GM12878 (cell line): ENCODE measurements around the gene MVK. TPM values are rescaled to one million over a fixed set of nuclear protein-coding genes. Genes with fewer than 3 reads are reported as not detected.

Source experiments
- ATAC-seq: fragments of 200-7000 bp; cut with Tn5 transposase; 3 replicates; pipeline ENCODE4 v1.9.1; 2020; ENCODE audit warnings: mild to moderate bottlenecking, moderate library complexity
- BruUV-seq: library from RNA; stranded (reverse); fragments of 400-500 nt; replicated peaks from 2 replicates; lab custom pipeline; 2021; lab: Mats Ljungman, UMichigan
- CTCF ChIA-PET: fragments of 300-600 bp; sonication (Branson Sonifier 250); formaldehyde crosslinking; extraction: SDS; loops from one replicate; lab custom pipeline; 2021; ENCODE audit warnings: inconsistent platforms; lab: Yijun Ruan, JAX
- POLR2A ChIA-PET: fragments of 350-600 bp; formaldehyde crosslinking; extraction: SDS; loops from one replicate; lab custom pipeline; 2021; ENCODE audit warnings: inconsistent platforms; lab: Charles Lee
- RAD21 ChIA-PET: fragments of 300-600 bp; sonication (Branson Sonifier 250); formaldehyde crosslinking; loops from one replicate; lab custom pipeline; 2023; ENCODE audit warnings: antibody characterized with exemption; ENCODE audit not compliant: unreplicated experiment; lab: Charles Lee
- SMC1A ChIA-PET: fragments of 300-600 bp; sonication (Branson Sonifier 250); formaldehyde crosslinking; loops from one replicate; lab custom pipeline; 2023; ENCODE audit not compliant: unreplicated experiment, uncharacterized antibody; lab: Charles Lee
- DNase-seq: peaks from one replicate; pipeline ENCODE4 v3.0.0-alpha.2; 2011; ENCODE audit warnings: low read depth, low spot score
- FAIRE-seq: peaks from 3 replicates; lab custom pipeline; 2011; peaks lifted over from hg19 to GRCh38; lab: Jason Lieb, UNC
- H2AFZ ChIP-seq: 2 replicates; pipeline ENCODE4 v1.6.0; 2011; ENCODE audit warnings: low read depth, low read length, control low read depth; ENCODE audit not compliant: control insufficient read depth
- H3K27ac ChIP-seq: 2 replicates; pipeline ENCODE4 v1.5.1; 2011; ENCODE audit warnings: control low read depth; ENCODE audit not compliant: control insufficient read depth, insufficient read depth
- H3K27me3 ChIP-seq, 2 experiments: replicated peaks in 1 of 2; 2 replicates each; pipeline versions ENCODE4 v1.6.0 to v1.6.1; 2011; ENCODE audit warnings: low read length in 1 of 2; ENCODE audit not compliant: control insufficient read depth in 2 of 2, insufficient read depth in 2 of 2
- H3K36me3 ChIP-seq, 2 experiments: 2 replicates each; pipeline ENCODE4 v1.5.1; 2011; ENCODE audit warnings: low read length in 1 of 2; ENCODE audit not compliant: control insufficient read depth in 2 of 2, insufficient read depth in 2 of 2
- H3K4me1 ChIP-seq: 2 replicates; pipeline ENCODE4 v1.6.1; 2011; ENCODE audit warnings: mild to moderate bottlenecking, low read length, moderate library complexity, mixed read lengths; ENCODE audit not compliant: control insufficient read depth, insufficient read depth
- H3K4me2 ChIP-seq: 2 replicates; pipeline ENCODE4 v1.6.0; 2011; ENCODE audit warnings: control low read depth; ENCODE audit not compliant: control insufficient read depth, insufficient read depth
- H3K4me3 ChIP-seq: fragments of 200-600 bp; sonication (generic); 2 replicates; pipeline ENCODE4 v1.5.1; 2016
- H3K79me2 ChIP-seq: 2 replicates; pipeline ENCODE4 v1.6.0; 2011; ENCODE audit warnings: low read length; ENCODE audit not compliant: control insufficient read depth, insufficient read depth
- H3K9ac ChIP-seq: 2 replicates; pipeline ENCODE4 v1.8.0; 2011; ENCODE audit warnings: low read length, control low read depth, mixed read lengths; ENCODE audit not compliant: control insufficient read depth, insufficient read depth
- H3K9me3 ChIP-seq: replicated peaks from 3 replicates; pipeline ENCODE4 v1.5.1; 2011; ENCODE audit warnings: mild to moderate bottlenecking, low read length; ENCODE audit not compliant: control insufficient read depth, insufficient read depth
- H4K20me1 ChIP-seq: 2 replicates; pipeline ENCODE4 v1.6.0; 2011; ENCODE audit not compliant: control insufficient read depth, insufficient read depth
- BCL11A ChIP-seq: IDR thresholded peaks from 2 replicates; pipeline ENCODE4 v1.6.1; 2011; ENCODE audit warnings: low read depth, low read length
- BHLHE40 ChIP-seq, 2 experiments: fragments of 450-650 bp in 1 of 2; IDR thresholded peaks; 2 replicates each; pipeline ENCODE4 v1.6.1; 2011 to 2017; ENCODE audit warnings: low read depth in 2 of 2, borderline replicate concordance in 1 of 2, improper control_type of control experiment in 1 of 2, low read length in 1 of 2, mild to moderate bottlenecking in 1 of 2
- HDGF ChIP-seq: fragments of 450-650 bp; IDR thresholded peaks from 2 replicates; pipeline ENCODE4 v1.6.1; 2016; ENCODE audit warnings: antibody characterized with exemption
- HSF1 ChIP-seq: fragments of 150-350 bp; IDR thresholded peaks from 2 replicates; pipeline ENCODE4 v1.6.1; 2014; ENCODE audit warnings: mild to moderate bottlenecking, low read depth, low read length
- NFIC ChIP-seq: IDR thresholded peaks from 2 replicates; pipeline ENCODE4 v1.6.1; 2012; ENCODE audit warnings: low read depth, mild to moderate bottlenecking, inconsistent platforms, low read length, moderate library complexity
- POLR2AphosphoS2 ChIP-seq: IDR thresholded peaks from 2 replicates; pipeline ENCODE4 v1.6.1; 2011; ENCODE audit warnings: low read depth, mild to moderate bottlenecking, low read length, improper control_type of control experiment, moderate library complexity
- SMAD1 ChIP-seq: fragments of 450-650 bp; IDR thresholded peaks from 2 replicates; pipeline ENCODE4 v1.6.1; 2018; ENCODE audit warnings: mild to moderate bottlenecking, low read depth; ENCODE audit not compliant: partially characterized antibody
- SMARCA5 ChIP-seq: fragments of 450-650 bp; IDR thresholded peaks from 2 replicates; pipeline ENCODE4 v1.6.1; 2017; ENCODE audit warnings: mild to moderate bottlenecking
- SREBF2 ChIP-seq: IDR thresholded peaks from 2 replicates; pipeline ENCODE4 v1.6.1; 2012; ENCODE audit warnings: mild to moderate bottlenecking, low read length
- TARDBP ChIP-seq: IDR thresholded peaks from 2 replicates; pipeline ENCODE4 v1.6.1; 2016; ENCODE audit warnings: borderline replicate concordance
- ZNF217 ChIP-seq: fragments of 450-650 bp; IDR thresholded peaks from 2 replicates; pipeline ENCODE4 v1.6.1; 2017; ENCODE audit warnings: antibody characterized with exemption, mild to moderate bottlenecking
- WGBS: methylation state at CpG from one replicate; pipeline ENCODE4 v1.1.6; 2016; ENCODE audit warnings: low lambda C conversion rate; ENCODE audit not compliant: insufficient replicate concordance, insufficient coverage; ENCODE audit errors: missing lambda C conversion rate; 5-methylcytosine and 5-hydroxymethylcytosine counted together
- in situ Hi-C: fragments of 300-500 bp; cut with MboI; formaldehyde crosslinking; loops from 9 replicates; pipeline ENCODE4 v1.14.3; 2018; ENCODE audit warnings: mixed read lengths
- intact Hi-C: fragments of 100-400 bp; cut with micrococcal nuclease; formaldehyde crosslinking; loops from one replicate; pipeline ENCODE4 v1.14.2; 2022; ENCODE audit not compliant: unreplicated experiment
- polyA plus RNA-seq, 11 experiments: library from polyadenylated mRNA; depleted of rRNA in 4 of 11; unstranded in 6 of 11; stranded (reverse) in 5 of 11; fragments of >200 nt; fragmentation: Nextera tagmentation in 4 of 11; fragmentation: Illumina TruSeq in 1 of 11; extraction: Ambion mirVana in 4 of 11; extraction: Trizol in 1 of 11; gene quantifications; 1 replicate in 1 of 11; 2 replicates in 10 of 11; pipeline versions ENCODE4 v1.2.1 to v1.2.3, GENCODE V29; 2011 to 2016; ENCODE audit warnings: inconsistent platforms in 2 of 11, missing spikeins in 2 of 11, low read depth in 1 of 11
- total RNA-seq, 4 experiments: library from RNA; depleted of rRNA in 3 of 4; stranded (reverse); fragments of >200 nt in 3 of 4; fragmentation: Illumina TruSeq in 1 of 4; extraction: Trizol in 1 of 4; gene quantifications; 2 replicates each; pipeline versions ENCODE4 v1.2.1 to v1.2.3, GENCODE V29; 2013 to 2021

MVK gene
- total and polyA plus RNA-seq, 10 of the 15 experiments (the other 5 are each of a cell fraction or from before 2014, with no cell fraction given) = 0.24 to 46.7 (median 31.9) TPM

GRCh38 chr12:109625131-109625559 is 51.6 kb downstream of the MVK start:
- in situ Hi-C loops = no loop called here
- Histone ChIP-seq H3K4me1 (no peaks in the 10 kb centered on the region), H3K27me3 (peaks cover 0 to 2% of the 10 kb centered on the region in 2 experiments; a peak in 1 of 4 replicates), H3K4me3 (no peak overlapping the region), H3K9me3 (no peaks in the 10 kb centered on the region), H4K20me1 (no peaks in the 10 kb centered on the region), H3K79me2 (no peaks in the 10 kb centered on the region), H3K4me2 (no peak overlapping the region), H3K36me3 (no peaks in the 10 kb centered on the region), H3K27ac (no peak overlapping the region), H2AFZ (no peak overlapping the region), H3K9ac (no peak overlapping the region)
- no peak for DNase-seq
- no peak for TF ChIP-seq SMAD1
- no peak for TF ChIP-seq POLR2AphosphoS2
- no peak for TF ChIP-seq BCL11A
- no peak for TF ChIP-seq TARDBP
- TF ChIP-seq BHLHE40 (IDR thresholded peaks at IDR 0.05; ENCODE audit: borderline replicate concordance in 1 of 2, low read depth in 2 of 2, low read length in 1 of 2) = no peak
- TF ChIP-seq HDGF = no peak
- no peak for TF ChIP-seq SMARCA5
- TF ChIP-seq SREBF2 = no peak
- no peak for TF ChIP-seq NFIC
- no peak for TF ChIP-seq ZNF217
- no peak for TF ChIP-seq HSF1
- ChIA-PET RAD21 (no interaction called here), POLR2A (no interaction called here), CTCF (no interaction called here), SMC1A (no interaction called here)
- 59% methylated on average over 6 of the region's 6 CpGs for WGBS
- FAIRE-seq = no peak
- no peak for ATAC-seq
- intact Hi-C loops = no loop called here
- no TSS peak for BruUV-seq
